Kidney (tissue), 14 donors: ENCODE measurements around the gene POLRMT. TPM values are rescaled to one million over a fixed set of nuclear protein-coding genes. Genes with fewer than 3 reads are reported as not detected.

Experiments
- DNase-seq, 5 donors: peaks; one replicate each; pipeline ENCODE4 v3.0.0-alpha.2; 2013 to 2020
- FAIRE-seq: peaks from 2 replicates; lab custom pipeline; 2012; peaks lifted over from hg19 to GRCh38; lab: Jason Lieb, UNC
- H3K27ac ChIP-seq, 2 donors: one replicate each; pipeline ENCODE4 v1.7.0; 2013; ENCODE audit warnings: low read depth in 2 of 2, low read length in 2 of 2, inconsistent platforms in 1 of 2
- H3K27me3 ChIP-seq: one replicate; pipeline ENCODE4 v1.7.1; 2013; ENCODE audit warnings: low read length, inconsistent platforms; ENCODE audit not compliant: control insufficient read depth, insufficient read depth
- H3K36me3 ChIP-seq, 3 donors: one replicate each; pipeline versions ENCODE4 v1.7.0 to v1.7.1; 2013; ENCODE audit warnings: low read length in 3 of 3, control low read depth in 1 of 3, inconsistent platforms in 1 of 3; ENCODE audit not compliant: insufficient read depth in 3 of 3, control insufficient read depth in 2 of 3
- H3K4me1 ChIP-seq, 3 donors: one replicate each; pipeline versions ENCODE4 v1.7.0 to v1.7.1; 2013; ENCODE audit warnings: low read length in 3 of 3, inconsistent platforms in 1 of 3, low read depth in 1 of 3; ENCODE audit not compliant: control insufficient read depth in 2 of 3, insufficient read depth in 2 of 3
- H3K4me3 ChIP-seq, 3 donors: one replicate each; pipeline versions ENCODE4 v1.7.0 to v1.8.1; 2013; ENCODE audit warnings: low read length in 3 of 3, control low read depth in 1 of 3, inconsistent platforms in 1 of 3
- H3K9ac ChIP-seq, 3 donors: one replicate each; pipeline versions ENCODE4 v1.7.0 to v1.7.1; 2013; ENCODE audit warnings: low read length in 3 of 3, control low read depth in 1 of 3, inconsistent platforms in 1 of 3
- H3K9me3 ChIP-seq, 3 donors: one replicate each; pipeline versions ENCODE4 v1.7.0 to v1.7.1; 2013; ENCODE audit warnings: low read length in 3 of 3, control low read depth in 1 of 3, inconsistent platforms in 1 of 3; ENCODE audit not compliant: control insufficient read depth in 2 of 3, insufficient read depth in 1 of 3
- CTCF ChIP-seq: IDR thresholded peaks from 3 replicates; pipeline ENCODE4 v1.5.1; 2012; ENCODE audit warnings: mild to moderate bottlenecking, moderate library complexity, borderline replicate concordance; ENCODE audit not compliant: insufficient read depth; ENCODE audit errors: extremely low read depth
- intact Hi-C: fragments of 100-400 bp; cut with DNase I; formaldehyde crosslinking; loops from one replicate; pipeline ENCODE4 v1.11.1; 2022
- polyA plus RNA-seq: library from polyadenylated mRNA; stranded (reverse); fragments of 350-450 nt; fragmentation: Illumina TruSeq; extraction: RNeasy Lipid Tissue Mini Kit (QIAGEN cat#74804); gene quantifications from one replicate; pipeline ENCODE4 v1.2.3, GENCODE V29; 2014; ENCODE audit warnings: low read depth, low replicate concordance; ENCODE audit not compliant: insufficient read depth
- total RNA-seq: library from RNA; stranded (reverse); fragmentation: NEBNext Ultra II Directional; extraction: Animal tissue kit (Norgen Biotek cat#: 25700); gene quantifications from one replicate; pipeline ENCODE4 v1.2.1, GENCODE V29; 2021
- donor health status: control.
- donor health status: control.
- donor health status: control.
- donor health status: control.
- donor health status: control.
- donor health status: DM: yes; HTN: yes; CAD: no.
- donor health status: Normal renal cell carcinoma (clear cell type).

The POLRMT gene
- total and polyA plus RNA-seq, 2 donors from 2014 or later = 49.8 to 117 TPM

GRCh38 chr19:678791-679388 lies 45.6 kb upstream of the POLRMT start:
- Histone ChIP-seq H3K36me3 (no peaks in the 10 kb centered on the region), H3K9me3 (no peaks in the 10 kb centered on the region), H3K27me3 (no peaks in the 10 kb centered on the region), H3K27ac (peak overlapping the region in 1 of 2 donors; percentile 71), H3K4me3 (peak overlapping the region in 1 of 3 donors; percentile 61), H3K9ac (peak overlapping the region in 1 of 3 donors; percentile 55), H3K4me1 (peaks cover 0 to 19% (median 0%) of the 10 kb centered on the region in 3 donors)
- TF ChIP-seq CTCF = no peak
- intact Hi-C loops = no loop called here
- FAIRE-seq (no peak), DNase-seq (peak in 2 of 5 donors; percentile 70 to 77)

- Histone ChIP-seq H3K4me1 (peaks cover 0 to 19% (median 0%) of the 10 kb centered on the region in 3 donors), H3K9me3 (no peaks in the 10 kb centered on the region), H3K36me3 (no peaks in the 10 kb centered on the region), H3K9ac (no peak overlapping the region), H3K27me3 (no peaks in the 10 kb centered on the region), H3K27ac (peak overlapping the region; percentile 63 to 67), H3K4me3 (no peak overlapping the region)
- TF ChIP-seq CTCF = no peak
- intact Hi-C loops = no loop called here
- DNase-seq (peak in 2 of 5 donors; percentile 69 to 83), FAIRE-seq (no peak)
These were observed 44.5 kb upstream of the POLRMT start for GRCh38 chr19:677601-678436.

- Histone ChIP-seq H3K36me3 (no peaks in the 10 kb centered on the region), H3K27me3 (no peaks in the 10 kb centered on the region), H3K9ac (no peak overlapping the region), H3K4me1 (peaks cover 0 to 19% (median 0%) of the 10 kb centered on the region in 3 donors), H3K4me3 (peak overlapping the region in 1 of 3 donors; percentile 66), H3K27ac (peak overlapping the region; percentile 67 to 71), H3K9me3 (no peaks in the 10 kb centered on the region)
- FAIRE-seq = no peak
- TF ChIP-seq CTCF = no peak
- intact Hi-C loops = no loop called here
- peak in 3 of 5 donors; percentile 76 to 94 (median 77) for DNase-seq
These were observed 43.9 kb upstream of the POLRMT start for GRCh38 chr19:677201-677600.
